SU-DHL-6 (cell line): ENCODE data around the gene PUS7L.

ENCODE experiments used
- CTCF ChIP-seq: fragments of 200-600 bp; sonication (generic); IDR thresholded peaks from one replicate; pipeline ENCODE4 v1.5.1; 2017; ENCODE audit warnings: antibody characterized with exemption, mild to moderate bottlenecking, low read length, moderate library complexity; ENCODE audit not compliant: insufficient read depth, poor library complexity, severe bottlenecking
- EZH2phosphoT487 ChIP-seq: fragments of 200-600 bp; sonication (generic), shearing (Covaris generic); conservative IDR thresholded peaks from 2 replicates; pipeline ENCODE4 v1.6.1; 2018; ENCODE audit warnings: mild to moderate bottlenecking, antibody characterized with exemption, low read length, moderate library complexity, mixed read lengths

- TF ChIP-seq CTCF (peak; percentile 61), EZH2phosphoT487 (no peak)
Observed at GRCh38 chr12:43676183-43676813, 82.3 kb downstream of the PUS7L start.
